HepG2 (cell line): Measurements from ENCODE around the gene SLC1A5. TPM values are rescaled to one million over a fixed set of nuclear protein-coding genes. Genes with fewer than 3 reads are reported as not detected.

Experiments used
- ATAC-seq: fragments of 200-7000 bp; cut with Tn5 transposase; 3 replicates; pipeline ENCODE4 v1.9.1; 2020; ENCODE audit warnings: mild to moderate bottlenecking, moderate library complexity
- BruUV-seq: library from RNA; stranded (reverse); fragments of 400-500 nt; replicated peaks from 2 replicates; lab custom pipeline; 2021; lab: Mats Ljungman, UMichigan
- CTCF ChIA-PET: fragments of 300-600 bp; formaldehyde crosslinking; extraction: SDS; loops from one replicate; lab custom pipeline; 2021; ENCODE audit warnings: low total read pairs, inconsistent platforms, low intra/inter-chr PET ratio; lab: Yijun Ruan, JAX
- POLR2A ChIA-PET: fragments of 350-600 bp; sonication (Branson Sonifier 250); formaldehyde crosslinking; loops from one replicate; lab custom pipeline; 2020; ENCODE audit warnings: antibody characterized with exemption, inconsistent platforms; lab: Yijun Ruan, JAX
- DNase-seq: peaks from one replicate; pipeline ENCODE4 v3.0.0-alpha.2; 2015; ENCODE audit warnings: low spot score
- FAIRE-seq: peaks from 3 replicates; lab custom pipeline; 2011; peaks lifted over from hg19 to GRCh38; lab: Jason Lieb, UNC
- H2AFZ ChIP-seq: one replicate; pipeline ENCODE4 v1.6.1; 2011; ENCODE audit warnings: low read length, inconsistent platforms
- H3K27ac ChIP-seq: fragments of 300-600 bp; 3 replicates; pipeline ENCODE4 v1.8.0; 2011; ENCODE audit warnings: mixed run types, mild to moderate bottlenecking, mixed read lengths, low read length, inconsistent platforms; ENCODE audit not compliant: insufficient read depth; ENCODE audit errors: extremely low read length
- H3K27me3 ChIP-seq, 2 experiments: fragments of 200-600 bp in 1 of 2; 2 replicates in 1 of 2; 3 replicates in 1 of 2; pipeline versions ENCODE4 v1.6.0 to v1.8.0; 2011; ENCODE audit warnings: low read length in 2 of 2, mild to moderate bottlenecking in 2 of 2, moderate library complexity in 2 of 2, inconsistent platforms in 1 of 2; ENCODE audit not compliant: insufficient read depth in 2 of 2, control insufficient read depth in 1 of 2
- H3K36me3 ChIP-seq, 2 experiments: fragments of 200-600 bp in 1 of 2; replicated peaks in 1 of 2; 2 replicates in 1 of 2; 3 replicates in 1 of 2; pipeline versions ENCODE4 v1.5.1 to v1.8.0; 2011; ENCODE audit warnings: low read length in 2 of 2, inconsistent platforms in 1 of 2; ENCODE audit not compliant: insufficient read depth in 2 of 2, control insufficient read depth in 1 of 2
- H3K4me1 ChIP-seq: 2 replicates; pipeline ENCODE4 v1.5.1; 2012; ENCODE audit warnings: low read length, inconsistent platforms; ENCODE audit not compliant: insufficient read depth
- H3K4me2 ChIP-seq: 2 replicates; pipeline ENCODE4 v1.6.0; 2011; ENCODE audit warnings: low read depth, low read length, inconsistent platforms
- H3K4me3 ChIP-seq, 3 experiments: fragments of 200-600 bp in 1 of 3; sonication (generic), shearing (Covaris generic) in 1 of 3; replicated peaks in 1 of 3; 2 replicates each; pipeline ENCODE4 v1.5.1; 2011 to 2016; ENCODE audit warnings: low read length in 3 of 3, inconsistent platforms in 2 of 3, low read depth in 2 of 3, mild to moderate bottlenecking in 2 of 3, control low read depth in 1 of 3, mixed read lengths in 1 of 3; ENCODE audit not compliant: insufficient read depth in 1 of 3
- H3K79me2 ChIP-seq: one replicate; pipeline ENCODE4 v1.6.1; 2011; ENCODE audit warnings: low read length, inconsistent platforms; ENCODE audit not compliant: insufficient read depth
- H3K9ac ChIP-seq: 2 replicates; pipeline ENCODE4 v1.6.0; 2011; ENCODE audit warnings: mild to moderate bottlenecking, low read depth, low read length, inconsistent platforms; ENCODE audit not compliant: insufficient read depth
- H3K9me3 ChIP-seq: 2 replicates; pipeline ENCODE4 v1.5.1; 2012; ENCODE audit warnings: mild to moderate bottlenecking, low read length
- H4K20me1 ChIP-seq: 2 replicates; pipeline ENCODE4 v1.6.0; 2011; ENCODE audit warnings: inconsistent platforms, mild to moderate bottlenecking, low read length, moderate library complexity; ENCODE audit not compliant: insufficient read depth
- E2F2 ChIP-seq: sonication (generic); formaldehyde crosslinking; IDR thresholded peaks from 2 replicates; pipeline ENCODE4 v1.4.0; 2020; ENCODE audit warnings: missing genetic modification reagents, borderline replicate concordance
- HIC2 ChIP-seq: sonication (generic); formaldehyde crosslinking; IDR thresholded peaks from 2 replicates; pipeline ENCODE4 v1.9.0; 2022; ENCODE audit warnings: low read depth, missing genetic modification reagents
- RBM22 ChIP-seq: fragments of 200-400 bp; formaldehyde crosslinking; optimal IDR thresholded peaks from 2 replicates; pipeline ENCODE3; 2017; ENCODE audit warnings: mild to moderate bottlenecking, low read length, moderate library complexity
- SPEN ChIP-seq: sonication (generic); formaldehyde crosslinking; IDR thresholded peaks from 2 replicates; pipeline ENCODE4 v1.5.1; 2020; ENCODE audit warnings: low read depth, mild to moderate bottlenecking, missing genetic modification reagents
- TFDP2 ChIP-seq: sonication (generic); formaldehyde crosslinking; IDR thresholded peaks from 2 replicates; pipeline ENCODE4 v1.4.0; 2020; ENCODE audit warnings: missing genetic modification reagents
- THRA ChIP-seq: sonication (generic); formaldehyde crosslinking; IDR thresholded peaks from 2 replicates; pipeline ENCODE4 v1.4.0; 2020; ENCODE audit warnings: missing genetic modification reagents, borderline replicate concordance
- ZBED4 ChIP-seq: sonication (generic); formaldehyde crosslinking; IDR thresholded peaks from 2 replicates; pipeline ENCODE4 v1.4.0; 2020; ENCODE audit warnings: missing genetic modification reagents, borderline replicate concordance
- WGBS: methylation state at CpG from one replicate; pipeline ENCODE4 v1.1.6; 2017; ENCODE audit warnings: low lambda C conversion rate; 5-methylcytosine and 5-hydroxymethylcytosine counted together
- in situ Hi-C: cut with HindIII; loops from 2 replicates; pipeline ENCODE4 v1.10.0; 2017; ENCODE audit warnings: low pct_unique_long_range_greater_than_20kb; ENCODE audit not compliant: extremely low pct_ligation_motif_present
- intact Hi-C: fragments of 100-400 bp; cut with micrococcal nuclease; formaldehyde crosslinking; loops from one replicate; pipeline ENCODE4 v1.10.0; 2022; ENCODE audit not compliant: unreplicated experiment
- polyA plus RNA-seq, 8 experiments: library from polyadenylated mRNA; depleted of rRNA in 3 of 8; stranded (reverse) in 7 of 8; unstranded in 1 of 8; fragments of >200 nt; fragmentation: Illumina TruSeq in 4 of 8; extraction: Trizol in 4 of 8; gene quantifications; 2 replicates each; pipeline versions ENCODE4 v1.2.1 to v1.2.3, GENCODE V29; 2011 to 2016; ENCODE audit warnings: low read depth in 4 of 8, missing spikeins in 1 of 8, mixed read lengths in 1 of 8; ENCODE audit not compliant: insufficient read depth in 1 of 8
- total RNA-seq, 5 experiments: library from RNA; depleted of rRNA; stranded (reverse); fragments of >200 nt; fragmentation: Illumina TruSeq; extraction: Trizol; gene quantifications; 2 replicates each; pipeline ENCODE4 v1.2.3, GENCODE V29; 2016; ENCODE audit warnings: low read depth in 1 of 5

SLC1A5 gene
- total and polyA plus RNA-seq, 2 of the 13 experiments (the other 11 are each of a cell fraction or from before 2014, with no cell fraction given), result 120 to 159 TPM

- FAIRE-seq, result no peak
- Histone ChIP-seq H2AFZ (no peak overlapping the region), H3K79me2 (no peaks in the 10 kb centered on the region), H3K4me3 (no peak overlapping the region), H3K4me1 (no peaks in the 10 kb centered on the region), H3K27ac (no peak overlapping the region), H3K36me3 (peaks cover 58 to 90% of the 10 kb centered on the region in 2 experiments), H4K20me1 (peaks cover 13% of the 10 kb centered on the region; the same call in 1 of the 2 replicates), H3K9me3 (no peaks in the 10 kb centered on the region), H3K27me3 (no peaks in the 10 kb centered on the region), H3K4me2 (no peak overlapping the region), H3K9ac (no peak overlapping the region)
- POLR2A ChIA-PET, result no interaction called here
- no peak for ATAC-seq
- in situ Hi-C loops, result no loop called here
- intact Hi-C loops, result no loop called here
- BruUV-seq, result no TSS peak
- DNase-seq, result no peak
- CTCF ChIA-PET, result no interaction called here
- 100% methylated on average over 9 of the region's 14 CpGs for whole genome bisulfite sequencing
- TF ChIP-seq HIC2 (CRISPR knock-in tag), result no peak
- no peak for TF ChIP-seq ZBED4 (CRISPR knock-in tag)
- no peak for TF ChIP-seq SPEN
- TF ChIP-seq TFDP2 (CRISPR knock-in tag), result no peak
- TF ChIP-seq E2F2 (CRISPR knock-in tag), result no peak
- peak; percentile 15 for TF ChIP-seq RBM22
- TF ChIP-seq THRA (CRISPR knock-in tag), result no peak
Observed at GRCh38 chr19:46730595-46730994, 57.8 kb downstream of the SLC1A5 start.
